Hematopoietic multipotent progenitor cell treated with erythropoietin and hydrocortisone succinate and interleukin-3 and kit ligand, for 6 days (in vitro differentiated cells): ENCODE results near the gene XIAP.
A peak's percentile ranks its signal among the peaks of the same experiment; 100 is the strongest.
"Not testable (repeated sequence)": the region's sequence is repeated elsewhere in the genome, so short reads cannot be mapped to it uniquely, and the experiment has no call there.

Experiments
- DNase-seq: peaks from one replicate; pipeline ENCODE4 v3.0.0-alpha.2; 2015

XIAP gene

GRCh38 chrX:123876844-123877243 lies 17.0 kb downstream of the XIAP start:
- DNase-seq = no peak

- DNase-seq = peak; percentile 31
Observed at GRCh38 chrX:123878252-123878721, 18.4 kb downstream of the XIAP start.

- DNase-seq = no peak
Observed at GRCh38 chrX:123881330-123881729, 21.5 kb downstream of the XIAP start.

- no peak for DNase-seq
Observed at GRCh38 chrX:123882391-123882790, 22.5 kb downstream of the XIAP start.

- DNase-seq = peak; percentile 74
Observed at GRCh38 chrX:123884809-123885408, 25.1 kb downstream of the XIAP start.

- DNase-seq = no peak
Observed at GRCh38 chrX:123899701-123900100, 39.8 kb downstream of the XIAP start.

- not testable (repeated sequence) for DNase-seq
Observed at GRCh38 chrX:123903261-123903660, 43.4 kb downstream of the XIAP start.

- no peak for DNase-seq
Observed at GRCh38 chrX:123905332-123905731, 45.5 kb downstream of the XIAP start.

- peak; percentile 8 for DNase-seq
Observed at GRCh38 chrX:123906557-123907316, 46.9 kb downstream of the XIAP start.

- no peak for DNase-seq
Observed at GRCh38 chrX:123909523-123909922, 49.7 kb downstream of the XIAP start.

GRCh38 chrX:123917069-123917468 lies 57.2 kb downstream of the XIAP start:
- DNase-seq = no peak

- no peak for DNase-seq
Observed at GRCh38 chrX:123918106-123918721, 58.4 kb downstream of the XIAP start.

GRCh38 chrX:123920105-123920785 lies 60.4 kb downstream of the XIAP start:
- no peak for DNase-seq

GRCh38 chrX:123923211-123923610 lies 63.4 kb downstream of the XIAP start:
- no peak for DNase-seq

- DNase-seq = no peak
Observed at GRCh38 chrX:123924186-123924585, 64.3 kb downstream of the XIAP start.

GRCh38 chrX:123927845-123928244 lies 68.0 kb downstream of the XIAP start:
- DNase-seq = no peak

- not testable (repeated sequence) for DNase-seq
Observed at GRCh38 chrX:123932055-123932454, 72.2 kb downstream of the XIAP start.

GRCh38 chrX:123943074-123943473 lies 83.2 kb downstream of the XIAP start:
- no peak for DNase-seq

- DNase-seq = no peak
Observed at GRCh38 chrX:123943488-123943887, 83.6 kb downstream of the XIAP start.

GRCh38 chrX:123949846-123950245 lies 90.0 kb downstream of the XIAP start:
- no peak for DNase-seq

- DNase-seq = peak; percentile 59
Observed at GRCh38 chrX:123959281-123960063, 99.6 kb downstream of the XIAP start.

- no peak for DNase-seq
Observed at GRCh38 chrX:123960956-123961267, 101.1 kb downstream of the XIAP start.
